ENCODE data around the gene LGR5.

- TF ChIP-seq CTCF (IDR thresholded peaks at IDR 0.05; ENCODE audit: insufficient read depth, low read length, poor library complexity, severe bottlenecking): no peak
- no peak for TF ChIP-seq EZH2phosphoT487 (conservative IDR thresholded peaks at IDR 0.05; ENCODE audit: low read length)
Measured at GRCh38 chr12:71601546-71601945, 161.9 kb downstream of the LGR5 start.

Data from SU-DHL-6 (cell line).